Measurements from ENCODE around the gene TTC39A.

Gene TTC39A

GRCh38 chr1:51330331-51331201 is at the start of gene TTC39A:
Gene TTC39A (minus strand): TSS chr1:51330562. CDS start chr1:51330477, 85 bp downstream.
- no peak within 1 kb of the TSS for H2AFZ ChIP-seq (ENCODE audit: low read length)
- H3K9ac ChIP-seq (ENCODE audit: low read length): no peak within 1 kb of the TSS
- H3K9me2 ChIP-seq (ENCODE audit: low read depth, low read length): no peaks in the 10 kb centered on the region
- no peak for TF ChIP-seq EZH2 (IDR thresholded peaks at IDR 0.05; ENCODE audit: borderline replicate concordance, low read length)
- TF ChIP-seq, protein P1, sequence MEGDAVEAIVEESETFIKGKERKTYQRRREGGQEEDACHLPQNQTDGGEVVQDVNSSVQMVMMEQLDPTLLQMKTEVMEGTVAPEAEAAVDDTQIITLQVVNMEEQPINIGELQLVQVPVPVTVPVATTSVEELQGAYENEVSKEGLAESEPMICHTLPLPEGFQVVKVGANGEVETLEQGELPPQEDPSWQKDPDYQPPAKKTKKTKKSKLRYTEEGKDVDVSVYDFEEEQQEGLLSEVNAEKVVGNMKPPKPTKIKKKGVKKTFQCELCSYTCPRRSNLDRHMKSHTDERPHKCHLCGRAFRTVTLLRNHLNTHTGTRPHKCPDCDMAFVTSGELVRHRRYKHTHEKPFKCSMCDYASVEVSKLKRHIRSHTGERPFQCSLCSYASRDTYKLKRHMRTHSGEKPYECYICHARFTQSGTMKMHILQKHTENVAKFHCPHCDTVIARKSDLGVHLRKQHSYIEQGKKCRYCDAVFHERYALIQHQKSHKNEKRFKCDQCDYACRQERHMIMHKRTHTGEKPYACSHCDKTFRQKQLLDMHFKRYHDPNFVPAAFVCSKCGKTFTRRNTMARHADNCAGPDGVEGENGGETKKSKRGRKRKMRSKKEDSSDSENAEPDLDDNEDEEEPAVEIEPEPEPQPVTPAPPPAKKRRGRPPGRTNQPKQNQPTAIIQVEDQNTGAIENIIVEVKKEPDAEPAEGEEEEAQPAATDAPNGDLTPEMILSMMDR (IDR thresholded peaks at IDR 0.05; ENCODE audit: low read length): no peak
- H3K4me1 ChIP-seq (ENCODE audit: insufficient read depth, low read length, severe bottlenecking): peaks cover 8% of the 10 kb centered on the region
- H3K36me3 ChIP-seq (ENCODE audit: insufficient read depth, low read length): no peaks in the 10 kb centered on the region
- H3K79me2 ChIP-seq (ENCODE audit: insufficient read depth, low read length): no peaks in the 10 kb centered on the region
- H3K4me2 ChIP-seq (ENCODE audit: low read length): peak within 1 kb of the TSS; percentile 74
- 0 out of 2 replicates have a peak, but pooled peaks cover 6% of the 10 kb centered on the region for H3K27me3 ChIP-seq (ENCODE audit: insufficient read depth, low read length)
- no peak within 1 kb of the TSS for H3K27ac ChIP-seq (ENCODE audit: low read depth, low read length, poor library complexity, severe bottlenecking)
- H3K9me3 ChIP-seq (ENCODE audit: low read length): no peaks in the 10 kb centered on the region
- peak within 1 kb of the TSS; percentile 56 for H3K4me3 ChIP-seq (ENCODE audit: low read depth, low read length, poor library complexity, severe bottlenecking)
- no peaks in the 10 kb centered on the region for H4K20me1 ChIP-seq (ENCODE audit: insufficient read depth, low read length)
- H3F3A ChIP-seq (ENCODE audit: insufficient read depth, low read length): no peaks in the 10 kb centered on the region

DNA sequence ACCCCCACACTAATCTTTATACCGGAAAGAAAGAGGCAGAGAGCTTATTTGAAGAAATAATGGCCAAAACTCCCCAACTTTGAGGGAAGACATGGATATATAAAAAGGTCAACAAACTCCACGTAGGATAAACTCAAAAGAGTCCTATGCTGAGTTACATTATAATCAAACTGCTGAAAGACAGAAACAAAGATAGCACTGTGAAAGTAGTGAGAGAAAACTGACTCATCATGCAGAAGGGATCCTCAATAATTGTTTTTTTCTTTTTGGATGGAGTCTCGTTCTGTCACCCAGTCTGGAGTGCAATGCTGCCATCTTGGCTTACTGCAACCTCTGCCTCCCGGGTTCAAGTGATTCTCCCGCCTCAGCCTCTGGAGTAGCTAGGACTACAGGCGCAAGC is 48.5 kb upstream of the TTC39A start:
- Histone ChIP-seq H3K4me2 (ENCODE audit: low read length) (no peak overlapping the region), H3K9ac (ENCODE audit: low read length) (no peak overlapping the region), H3K4me1 (ENCODE audit: insufficient read depth, low read length, severe bottlenecking) (no peaks in the 10 kb centered on the region), H3K27me3 (ENCODE audit: insufficient read depth, low read length) (no peaks in the 10 kb centered on the region), H3K9me2 (ENCODE audit: low read depth, low read length) (no peaks in the 10 kb centered on the region), H4K20me1 (ENCODE audit: insufficient read depth, low read length) (no peaks in the 10 kb centered on the region), H3K9me3 (ENCODE audit: low read length) (0 out of 2 replicates have a peak, but pooled peaks cover 3% of the 10 kb centered on the region), H3K36me3 (ENCODE audit: insufficient read depth, low read length) (peaks cover 67% of the 10 kb centered on the region), H3K27ac (ENCODE audit: low read depth, low read length, poor library complexity, severe bottlenecking) (no peak overlapping the region), H3K79me2 (ENCODE audit: insufficient read depth, low read length) (no peaks in the 10 kb centered on the region), H2AFZ (ENCODE audit: low read length) (no peak overlapping the region), H3F3A (ENCODE audit: insufficient read depth, low read length) (no peaks in the 10 kb centered on the region), H3K4me3 (ENCODE audit: low read depth, low read length, poor library complexity, severe bottlenecking) (no peak overlapping the region)
- no peak for TF ChIP-seq EZH2 (IDR thresholded peaks at IDR 0.05; ENCODE audit: borderline replicate concordance, low read length)
- TF ChIP-seq, protein P1 (IDR thresholded peaks at IDR 0.05; ENCODE audit: low read length): no peak

DNA sequence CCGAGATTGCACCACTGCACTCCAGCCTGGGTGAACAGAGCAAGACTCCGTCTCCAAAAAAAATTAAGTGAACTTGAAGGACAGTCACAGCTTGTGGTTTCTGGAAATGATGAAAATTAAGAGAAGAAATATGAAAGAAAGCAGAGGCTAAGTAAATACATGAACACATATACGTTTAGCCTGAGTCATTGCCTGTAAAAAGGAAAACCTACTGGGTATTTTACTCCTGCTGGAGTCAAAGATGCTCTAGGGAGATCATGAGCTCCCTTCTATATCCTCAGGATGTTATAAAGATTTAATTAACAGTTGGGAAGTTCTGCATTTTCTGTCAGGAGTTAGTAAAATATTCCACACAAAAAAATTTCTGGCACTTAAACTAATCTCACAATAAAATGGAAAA is 43.5 kb upstream of the TTC39A start:
- Histone ChIP-seq H3K9me2 (ENCODE audit: low read depth, low read length) (no peaks in the 10 kb centered on the region), H3F3A (ENCODE audit: insufficient read depth, low read length) (no peaks in the 10 kb centered on the region), H4K20me1 (ENCODE audit: insufficient read depth, low read length) (no peaks in the 10 kb centered on the region), H3K9ac (ENCODE audit: low read length) (no peak overlapping the region), H3K4me3 (ENCODE audit: low read depth, low read length, poor library complexity, severe bottlenecking) (no peak overlapping the region), H3K36me3 (ENCODE audit: insufficient read depth, low read length) (peaks cover 58% of the 10 kb centered on the region), H3K27me3 (ENCODE audit: insufficient read depth, low read length) (no peaks in the 10 kb centered on the region), H3K79me2 (ENCODE audit: insufficient read depth, low read length) (no peaks in the 10 kb centered on the region), H3K9me3 (ENCODE audit: low read length) (no peaks in the 10 kb centered on the region), H3K4me2 (ENCODE audit: low read length) (no peak overlapping the region), H2AFZ (ENCODE audit: low read length) (no peak overlapping the region), H3K4me1 (ENCODE audit: insufficient read depth, low read length, severe bottlenecking) (no peaks in the 10 kb centered on the region), H3K27ac (ENCODE audit: low read depth, low read length, poor library complexity, severe bottlenecking) (no peak overlapping the region)
- no peak for TF ChIP-seq EZH2 (IDR thresholded peaks at IDR 0.05; ENCODE audit: borderline replicate concordance, low read length)
- TF ChIP-seq, protein P1 (IDR thresholded peaks at IDR 0.05; ENCODE audit: low read length): no peak
